Stimulated activated CD4-positive, alpha-beta T cell treated with anti-CD3 and anti-CD28 coated beads, Interleukin-2, amount 100 ng/mL, for 4 hours (primary cell): ENCODE measurements around the gene ZNF503.

Source experiments
- DNase-seq: peaks from one replicate; pipeline ENCODE4 v3.0.0-alpha.2; 2020; ENCODE audit warnings: low read depth

The ZNF503 gene

GRCh38 chr10:75406462-75407223, 5.1 kb upstream of the ZNF503 start:
- DNase-seq: no peak

GRCh38 chr10:75405598-75406461, 4.3 kb upstream of the ZNF503 start:
- no peak for DNase-seq

DNA sequence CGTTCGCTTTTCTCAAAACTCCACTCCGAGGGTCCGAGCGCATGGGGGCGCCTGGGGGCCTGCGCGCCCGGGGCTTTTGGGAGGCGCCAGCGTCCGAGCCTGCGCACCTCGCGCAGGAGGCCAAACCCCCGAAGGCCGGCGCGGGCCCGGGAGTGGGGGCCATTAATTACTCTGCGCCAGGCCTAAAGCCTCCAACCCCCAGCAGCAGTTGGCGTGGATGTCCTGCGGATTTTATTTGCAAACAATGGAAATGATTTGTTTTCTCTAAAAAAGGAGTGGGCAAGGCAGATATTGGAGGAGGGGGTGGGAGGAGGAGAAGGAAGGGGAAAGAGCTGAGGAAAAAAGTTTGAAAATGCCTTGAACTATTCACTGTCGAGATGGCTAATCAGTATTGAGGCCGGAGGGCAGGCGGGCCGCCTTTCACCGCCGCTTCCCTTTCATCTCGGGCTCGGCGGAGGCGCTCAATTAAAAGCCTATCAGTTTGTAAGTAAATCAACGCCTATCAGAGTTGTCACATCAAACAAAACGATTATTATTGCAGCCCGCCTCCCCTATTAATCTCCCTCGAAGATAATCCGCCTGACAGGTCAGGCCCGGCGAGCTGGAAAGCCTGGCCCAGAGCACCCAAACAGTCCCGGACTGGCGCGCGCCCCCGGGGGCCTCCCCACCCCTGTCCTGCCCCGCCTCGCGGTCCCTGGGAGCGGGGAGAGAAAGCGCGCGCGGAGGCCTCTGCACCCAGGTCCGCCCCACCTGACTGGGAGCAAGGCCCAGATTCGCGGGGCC, 3.4 kb upstream of the ZNF503 start:
- DNase-seq: no peak

- no peak for DNase-seq
These were observed 2.6 kb upstream of the ZNF503 start for GRCh38 chr10:75403939-75404814.

DNA sequence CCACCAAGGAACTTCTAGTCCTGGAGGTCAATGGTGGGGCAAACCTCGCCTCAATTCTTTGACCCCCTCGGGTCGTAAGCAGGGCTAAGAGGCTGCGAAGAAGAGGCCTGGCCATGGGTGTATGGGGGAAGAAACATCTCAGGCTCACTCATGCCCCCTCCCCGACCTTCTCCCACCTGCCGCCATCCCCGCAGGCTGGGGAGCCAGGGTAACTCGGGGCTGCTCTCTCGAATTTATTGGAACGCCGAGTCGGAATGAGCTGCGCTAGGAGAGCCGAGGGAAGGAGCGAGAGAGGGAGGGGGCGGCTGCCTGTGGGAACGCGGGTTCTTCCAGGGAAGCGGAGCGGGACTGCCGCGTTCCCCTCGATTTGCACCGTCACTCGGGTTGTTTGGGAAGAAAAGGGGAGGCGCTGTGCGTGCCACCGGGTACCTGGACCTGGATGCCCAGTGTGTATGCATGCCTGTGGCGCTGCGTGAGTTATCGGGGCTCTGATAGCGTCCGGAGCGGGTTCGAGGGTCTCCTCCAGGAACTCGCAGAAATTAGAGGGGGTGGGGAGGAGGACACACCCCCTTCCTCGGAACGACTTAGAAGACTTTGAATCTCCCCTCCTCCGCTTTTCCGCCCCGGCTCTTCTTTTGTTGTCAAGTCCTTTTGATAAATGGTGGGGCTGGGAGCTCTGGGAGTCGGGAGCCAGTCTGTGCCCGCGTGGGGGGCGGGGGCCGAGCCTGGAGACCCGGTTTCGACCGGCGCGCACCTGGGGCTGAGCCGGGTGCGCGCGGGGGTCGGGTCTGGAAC, 1.8 kb upstream of the ZNF503 start:
- no peak for DNase-seq

GRCh38 chr10:75402486-75403143, 1.1 kb upstream of the ZNF503 start:
- DNase-seq: no peak

DNA sequence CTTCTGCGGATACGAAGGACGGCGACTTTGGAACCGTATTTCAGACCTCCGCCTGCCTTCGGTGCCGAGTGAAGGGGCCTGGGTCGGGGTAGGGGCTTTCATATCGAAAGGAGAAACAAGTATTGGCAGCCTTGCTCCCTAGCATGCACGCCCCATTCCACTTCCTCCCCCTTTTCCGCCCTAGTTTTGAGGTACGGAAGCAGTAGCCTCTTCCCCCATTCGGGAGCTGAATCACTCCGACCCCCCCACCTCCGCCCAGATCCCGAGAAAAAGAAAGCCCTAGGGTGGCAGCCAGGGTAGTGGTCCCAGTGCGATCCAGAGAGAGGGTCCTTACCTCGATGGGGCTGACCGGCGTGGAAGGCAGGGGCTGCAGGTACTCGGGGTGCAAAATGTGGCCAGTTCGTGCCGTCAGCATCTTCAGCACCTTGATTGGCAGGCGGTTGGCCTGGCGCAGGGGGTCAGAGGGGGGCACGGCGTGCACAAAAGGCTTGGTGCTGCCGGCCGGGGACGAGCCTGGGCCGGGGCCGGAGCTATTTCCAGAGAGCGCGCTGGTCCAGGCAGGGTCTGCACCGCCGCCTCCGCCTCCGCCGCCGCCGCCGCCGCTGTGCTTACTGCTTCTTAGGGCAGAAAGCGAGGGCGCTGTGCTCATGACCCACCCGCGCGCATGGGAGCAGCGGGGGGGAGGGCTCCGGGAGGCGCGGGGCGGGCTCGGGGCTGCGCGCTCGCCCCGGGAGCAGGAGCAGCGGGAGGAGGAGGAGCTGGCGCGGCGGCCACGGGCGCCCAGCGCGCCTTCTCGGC, 594 bp downstream of the ZNF503 start:
- no peak for DNase-seq

- no peak for DNase-seq
These were observed 1.3 kb downstream of the ZNF503 start for GRCh38 chr10:75400163-75400770.

DNA sequence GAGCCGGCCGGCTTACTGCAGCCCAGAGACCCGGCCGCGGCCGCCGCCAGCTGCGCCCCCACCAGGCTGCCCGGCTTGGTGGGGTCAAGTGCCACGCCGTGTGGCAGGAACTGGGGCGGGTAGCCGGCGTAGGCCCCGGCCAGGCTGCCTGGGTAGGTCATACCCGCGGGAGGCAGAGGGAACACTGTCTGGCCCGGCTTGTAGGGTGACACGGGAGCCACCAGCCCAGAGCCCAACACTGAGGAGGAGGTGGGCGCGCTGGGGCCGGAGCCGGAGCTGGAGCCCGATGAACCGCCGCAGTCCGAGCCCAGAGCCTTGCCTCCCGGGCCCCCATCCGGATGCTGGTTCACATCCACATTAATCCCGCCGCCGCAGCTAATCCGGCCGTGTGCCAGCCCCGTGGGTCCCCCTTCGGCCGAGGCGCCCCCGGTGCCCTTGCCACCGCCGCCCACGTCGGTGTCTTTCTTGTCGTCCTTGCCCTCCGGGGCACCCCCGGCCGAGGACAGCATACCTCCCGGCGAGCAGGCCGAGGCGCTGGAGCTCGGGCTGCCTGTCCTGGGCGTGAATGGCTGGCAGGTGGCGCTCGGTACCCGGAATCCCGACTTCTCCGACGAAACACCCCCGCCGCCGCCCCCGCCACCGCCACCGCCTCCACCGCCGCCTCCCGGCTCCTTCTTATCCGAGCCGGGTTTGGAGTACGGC, 2.0 kb downstream of the ZNF503 start:
- peak; percentile 39 for DNase-seq

DNA sequence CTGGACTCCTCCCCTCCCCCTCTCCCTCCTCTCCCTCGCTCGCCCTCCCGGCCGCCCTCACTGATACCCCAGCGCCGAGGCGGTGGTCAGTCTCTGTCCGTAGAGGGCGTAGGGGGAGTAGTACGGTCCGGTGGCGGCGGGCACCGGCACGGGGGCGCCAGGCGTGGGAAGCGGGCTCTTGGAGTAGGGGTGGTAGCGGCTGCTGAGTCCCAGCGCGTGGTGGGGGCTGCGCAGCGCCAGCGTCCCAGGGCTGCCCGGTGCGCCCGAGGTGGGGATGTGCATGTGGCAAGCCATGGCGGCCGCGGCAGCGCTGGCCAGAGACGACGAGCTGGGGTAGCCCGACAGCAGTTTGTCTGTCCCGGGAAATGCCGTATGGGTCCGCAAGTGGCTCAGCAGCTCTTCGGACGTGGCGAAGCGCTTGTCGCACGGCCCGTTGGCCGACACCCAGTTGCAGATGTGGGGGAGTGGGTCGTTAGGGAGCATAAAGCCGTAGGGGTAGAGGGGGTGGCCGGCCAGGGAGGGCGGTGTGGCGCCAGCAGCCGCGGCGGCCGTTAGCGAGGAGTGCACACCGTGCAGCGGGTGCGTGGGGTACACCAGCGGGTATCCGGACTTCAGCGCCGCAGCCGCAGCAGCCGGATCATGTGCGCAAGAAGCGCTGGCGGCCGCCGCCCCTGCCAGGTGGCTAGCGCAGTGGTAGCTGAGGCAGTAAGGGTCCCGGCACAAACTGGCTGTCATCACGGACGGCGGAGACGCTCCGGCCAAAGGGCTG, 2.7 kb downstream of the ZNF503 start:
- DNase-seq: no peak

- DNase-seq: no peak
These were observed 3.3 kb downstream of the ZNF503 start for GRCh38 chr10:75398200-75398691.

DNA sequence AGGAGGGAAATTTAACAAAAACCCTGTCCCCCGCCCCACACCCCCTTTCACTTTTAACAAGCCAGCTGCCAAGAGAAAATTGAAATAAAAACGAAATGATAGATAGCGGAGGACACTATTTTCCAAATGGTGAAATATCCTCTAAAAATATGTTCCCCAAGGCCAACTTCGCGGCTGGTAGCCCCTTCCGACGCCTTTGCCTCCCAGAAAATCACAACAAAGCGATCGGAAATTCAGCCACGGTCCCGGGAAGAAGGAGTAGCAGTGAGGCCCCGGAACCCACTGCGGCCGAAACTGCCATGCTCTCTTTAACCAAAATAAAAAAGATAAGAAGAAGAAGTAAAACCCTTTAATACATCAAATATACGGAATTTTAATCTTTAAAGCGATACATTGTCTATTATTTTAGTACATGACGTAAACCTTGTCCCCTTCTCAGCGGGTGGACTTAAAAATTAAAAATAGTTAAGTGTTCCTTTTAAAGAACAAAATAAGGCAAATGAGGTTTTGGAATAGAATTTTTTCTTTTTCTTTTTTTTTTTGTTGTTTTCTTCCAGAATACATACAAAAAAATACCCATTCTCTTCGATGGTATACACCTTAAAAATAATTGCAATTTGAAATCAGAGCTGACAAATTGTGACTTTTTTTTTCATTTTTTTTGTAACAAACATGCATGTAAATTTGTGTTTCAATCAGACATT, 3.9 kb downstream of the ZNF503 start:
- DNase-seq: no peak

- DNase-seq: no peak
These were observed 4.7 kb downstream of the ZNF503 start for GRCh38 chr10:75396631-75397495.

DNA sequence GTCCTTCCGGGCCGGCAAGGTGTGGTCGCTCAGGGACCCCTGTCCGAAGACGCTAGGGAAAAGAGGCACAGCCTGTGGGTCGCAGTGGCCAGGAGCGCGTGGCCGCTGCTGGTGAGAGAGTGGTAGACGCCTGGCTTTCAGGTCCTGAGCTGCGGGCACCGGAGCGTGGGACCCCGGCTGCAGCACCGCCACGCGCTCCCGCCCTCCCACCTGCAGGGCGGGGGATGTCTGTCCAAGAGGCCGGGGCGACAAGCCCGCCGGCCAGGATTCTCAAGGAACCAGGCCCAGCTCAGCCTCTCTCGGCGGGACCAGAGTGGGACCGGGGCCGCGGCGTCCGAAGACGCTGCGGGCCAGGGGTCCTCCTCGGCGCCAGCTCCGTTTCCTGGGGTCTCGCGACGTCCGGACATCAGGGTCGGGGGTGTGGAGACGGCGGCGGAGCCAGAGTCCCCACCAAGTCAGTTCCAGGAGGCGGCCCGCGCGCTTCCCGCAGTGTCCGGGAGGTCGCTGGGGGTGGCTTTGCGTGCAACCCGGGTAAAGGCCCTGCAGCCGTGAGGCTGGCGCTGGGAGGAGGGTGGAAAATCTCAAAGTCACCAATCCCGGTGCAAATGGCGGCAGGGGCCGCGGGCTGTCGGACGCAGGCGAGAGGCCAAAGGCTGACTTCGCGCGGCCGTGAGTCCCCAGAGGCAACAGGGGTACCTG, 5.5 kb downstream of the ZNF503 start:
- no peak for DNase-seq
